Measurements from ENCODE around the gene PTAR1.
"Not testable (repeated sequence)": the region's sequence is repeated elsewhere in the genome, so short reads cannot be mapped to it uniquely, and the experiment has no call there.

PTAR1 gene

DNA sequence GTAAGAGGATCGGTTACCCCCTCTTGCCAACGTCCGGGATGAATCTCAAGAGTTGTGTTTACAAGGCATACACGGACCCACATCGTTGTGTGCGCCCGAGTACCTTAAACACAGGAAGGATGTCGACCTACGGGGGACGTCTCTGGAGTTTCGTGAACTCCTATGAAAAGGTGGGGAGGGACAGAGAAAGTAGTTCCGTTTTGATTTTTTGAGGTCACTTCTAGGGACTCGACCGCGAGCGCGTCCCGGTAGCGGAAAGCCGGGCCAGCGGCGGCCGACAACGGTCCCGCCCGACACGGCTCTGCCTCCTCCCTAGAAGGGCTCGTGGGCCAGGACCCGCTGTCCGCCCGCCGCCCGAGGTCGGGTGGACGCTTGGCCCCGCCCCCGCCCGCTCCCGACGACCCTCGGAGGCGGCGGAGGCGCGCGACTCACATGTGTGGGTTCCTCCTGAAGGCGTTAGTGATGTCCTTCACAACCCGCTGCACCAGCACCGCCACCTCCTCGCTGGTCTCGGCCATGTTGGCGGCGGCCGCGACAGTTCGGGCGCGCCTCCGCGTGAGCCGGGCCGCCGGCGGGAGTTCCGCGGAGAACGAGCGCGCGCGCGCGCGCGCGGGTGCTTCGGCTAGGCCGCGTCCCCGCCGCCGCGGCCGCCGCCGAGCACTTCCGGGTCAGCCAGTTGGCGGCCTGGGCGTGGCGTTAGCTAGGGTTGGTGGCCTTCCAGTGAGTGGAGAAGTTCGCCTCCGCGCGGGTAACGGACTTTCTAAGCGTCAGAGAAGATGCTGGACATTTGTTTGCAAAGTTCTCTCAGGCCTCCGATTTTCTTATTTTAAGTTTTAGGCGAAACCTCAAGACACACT, at the start of gene PTAR1:
TSS of gene PTAR1 (minus strand) at position 591 of the 857 bp plus-strand sequence. CDS start at position 518, 73 bp downstream.
- DNase-seq (ENCODE audit: low read depth) = peak; percentile 69

GRCh38 chr9:69809304-69809863, 49.6 kb upstream of the PTAR1 start:
- no peak for DNase-seq (ENCODE audit: low read depth)

- no peak for DNase-seq (ENCODE audit: low read depth)
Observed at GRCh38 chr9:69806627-69807026, 46.8 kb upstream of the PTAR1 start.

GRCh38 chr9:69805962-69806515, 46.2 kb upstream of the PTAR1 start:
- no peak for DNase-seq (ENCODE audit: low read depth)

GRCh38 chr9:69801989-69802388, 42.2 kb upstream of the PTAR1 start:
- no peak for DNase-seq (ENCODE audit: low read depth)

GRCh38 chr9:69800027-69800426, 40.2 kb upstream of the PTAR1 start:
- not testable (repeated sequence) for DNase-seq (ENCODE audit: low read depth)

- not testable (repeated sequence) for DNase-seq (ENCODE audit: low read depth)
Observed at GRCh38 chr9:69799521-69799920, 39.7 kb upstream of the PTAR1 start.

DNA sequence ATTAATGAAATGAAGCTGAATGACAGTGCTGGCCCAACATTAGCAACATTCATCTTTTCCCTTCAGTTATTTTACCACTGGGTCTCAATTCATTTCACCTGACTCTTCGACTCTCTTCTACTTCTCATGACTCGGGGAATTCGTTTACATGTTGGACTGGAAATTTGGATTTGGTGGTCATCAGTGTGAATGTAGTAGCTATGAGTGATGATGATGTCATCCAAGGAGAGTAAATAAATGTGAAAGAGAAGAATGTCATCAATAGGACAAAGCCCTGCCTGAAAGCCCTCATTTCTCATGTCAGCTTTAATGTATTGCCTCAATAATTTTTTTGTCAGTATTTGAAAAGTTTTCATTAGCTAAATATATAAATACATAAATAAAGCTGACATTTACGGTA, 38.9 kb upstream of the PTAR1 start:
- DNase-seq (ENCODE audit: low read depth) = no peak

DNA sequence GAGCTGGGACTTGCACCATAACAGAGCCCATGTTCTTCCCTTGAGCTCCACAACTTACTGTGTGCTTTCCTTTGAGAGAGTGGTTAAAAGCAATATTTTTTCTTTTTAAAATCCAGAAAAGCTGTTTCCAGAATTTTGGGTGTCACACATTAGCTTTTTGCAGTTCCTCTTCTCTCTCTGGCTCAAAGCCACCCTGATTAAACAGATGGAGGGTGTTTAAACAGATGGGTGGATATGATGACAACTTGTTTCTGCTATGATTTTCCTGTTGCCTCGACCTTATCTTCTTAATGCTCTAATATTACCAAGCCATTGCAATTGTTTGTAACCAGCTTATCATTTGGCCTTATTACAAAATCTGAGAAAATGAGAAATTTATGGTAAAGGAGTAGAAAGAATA, 37.9 kb upstream of the PTAR1 start:
- DNase-seq (ENCODE audit: low read depth) = no peak

GRCh38 chr9:69794356-69794755, 34.5 kb upstream of the PTAR1 start:
- no peak for DNase-seq (ENCODE audit: low read depth)

DNA sequence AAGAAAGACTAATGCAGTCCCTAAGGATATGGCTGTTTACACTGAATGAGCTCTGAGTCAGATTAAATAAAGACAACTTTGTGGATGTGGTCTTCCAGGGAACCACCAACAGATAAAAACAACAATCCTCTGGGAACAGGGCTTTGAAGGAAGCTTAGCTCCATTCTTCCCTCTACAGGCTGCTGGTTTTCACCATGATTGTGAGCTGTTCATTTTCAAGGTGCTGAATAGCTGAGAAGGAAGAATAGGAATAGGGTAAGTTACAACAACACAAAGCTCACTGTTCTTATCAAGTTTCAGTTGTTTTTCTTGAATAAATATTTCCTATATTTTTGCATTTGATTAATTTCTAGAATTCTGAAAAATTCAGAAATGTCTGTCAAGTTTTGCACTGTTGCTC, 25.9 kb upstream of the PTAR1 start:
- no peak for DNase-seq (ENCODE audit: low read depth)

GRCh38 chr9:69773258-69773657, 13.4 kb upstream of the PTAR1 start:
- no peak for DNase-seq (ENCODE audit: low read depth)

DNA sequence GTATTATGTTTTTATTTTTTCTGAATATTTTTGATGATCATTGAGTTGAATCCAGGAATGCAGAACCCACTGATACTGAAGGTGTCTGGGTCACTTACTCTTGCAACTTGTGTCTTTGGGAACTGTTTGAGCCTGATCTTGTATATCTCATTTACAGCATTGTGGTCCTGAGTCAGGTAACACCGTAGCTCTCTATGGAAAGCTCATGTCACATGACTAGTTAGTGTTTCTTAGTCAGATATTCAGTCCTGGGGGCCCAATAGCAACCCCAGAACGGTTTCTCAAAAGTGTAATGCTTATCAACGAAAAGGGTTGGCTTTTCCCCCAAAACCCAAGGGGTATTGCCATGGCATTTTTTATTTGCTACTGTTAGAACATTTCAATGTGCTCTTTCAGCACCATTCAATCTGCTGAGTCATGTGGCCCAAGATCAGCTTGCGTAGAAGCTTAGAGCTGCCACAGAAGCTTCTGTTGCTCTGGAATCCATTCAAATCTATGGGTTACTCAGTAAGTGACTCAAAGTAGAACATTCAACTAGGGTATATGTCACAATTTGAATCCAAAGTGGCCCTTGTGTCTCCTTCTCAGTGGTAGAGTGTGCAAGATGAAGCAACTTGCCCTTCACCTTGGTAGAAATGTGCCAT, 12.1 kb upstream of the PTAR1 start:
- DNase-seq (ENCODE audit: low read depth) = no peak

DNA sequence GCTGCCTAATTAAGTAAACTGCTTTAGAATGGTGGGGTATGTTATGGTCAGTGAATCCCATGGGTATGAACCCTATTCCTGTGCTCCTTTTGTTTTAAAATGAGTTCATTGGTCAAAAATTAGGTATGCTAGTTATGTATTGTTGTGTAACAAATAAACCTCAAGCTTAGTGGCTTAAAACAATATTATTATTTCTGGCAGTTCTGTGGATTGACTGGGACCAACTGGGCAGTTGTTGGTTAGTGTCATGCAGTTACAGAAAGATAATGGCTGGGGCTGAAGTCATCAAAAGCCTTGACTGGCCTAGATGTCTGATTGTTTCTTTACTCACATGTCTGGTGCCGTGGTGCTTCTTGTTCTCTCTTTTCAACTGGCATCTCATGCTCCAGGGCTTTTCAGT, 8.9 kb upstream of the PTAR1 start:
- DNase-seq (ENCODE audit: low read depth) = no peak

GRCh38 chr9:69768101-69768500, 8.3 kb upstream of the PTAR1 start:
- no peak for DNase-seq (ENCODE audit: low read depth)

- DNase-seq (ENCODE audit: low read depth) = not testable (repeated sequence)
Observed at GRCh38 chr9:69763862-69764261, 4.1 kb upstream of the PTAR1 start.

DNA sequence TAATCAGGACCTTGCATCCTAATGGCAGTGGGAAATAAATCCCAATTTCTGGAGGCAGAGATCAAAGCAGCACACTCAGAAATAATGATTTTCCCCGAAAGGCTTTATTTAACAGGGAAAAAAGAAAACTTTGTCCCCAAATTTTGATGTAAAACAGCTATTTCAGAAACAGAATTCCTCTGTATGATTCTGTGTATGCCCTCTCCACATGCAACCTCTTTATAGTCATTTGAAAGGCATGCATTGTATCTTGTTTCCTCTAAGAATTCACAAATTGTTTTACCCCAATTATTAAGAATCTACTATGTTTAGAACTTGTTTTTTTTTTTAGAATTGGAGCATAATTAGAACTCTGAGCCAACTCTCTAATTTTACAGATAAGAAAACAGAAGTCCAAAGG, 2.7 kb upstream of the PTAR1 start:
- no peak for DNase-seq (ENCODE audit: low read depth)

GRCh38 chr9:69760278-69760610, 433 bp upstream of the PTAR1 start:
- DNase-seq (ENCODE audit: low read depth) = no peak

- DNase-seq (ENCODE audit: low read depth) = no peak
Observed at GRCh38 chr9:69759021-69759420, 790 bp downstream of the PTAR1 start.

GRCh38 chr9:69757996-69758675, 1.7 kb downstream of the PTAR1 start:
- no peak for DNase-seq (ENCODE audit: low read depth)

DNA sequence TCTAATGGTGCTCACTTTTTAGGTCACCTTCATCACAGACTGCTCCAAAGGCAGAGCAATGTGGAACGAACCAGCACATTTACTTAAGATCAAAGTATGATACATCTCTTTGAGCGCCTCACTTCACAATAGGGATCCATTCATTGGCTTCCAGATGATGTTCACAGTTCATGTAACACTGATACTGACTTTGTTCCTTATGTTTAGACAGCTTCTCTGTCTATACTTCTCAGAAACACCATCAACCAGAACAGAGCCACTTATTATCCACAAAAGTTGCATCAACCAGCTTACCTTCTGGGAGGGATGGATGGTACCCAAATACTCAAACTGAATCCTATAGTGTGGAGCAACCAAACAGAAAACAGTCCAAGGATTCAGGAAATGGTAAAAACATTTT, 4.6 kb downstream of the PTAR1 start:
- DNase-seq (ENCODE audit: low read depth) = no peak

DNA sequence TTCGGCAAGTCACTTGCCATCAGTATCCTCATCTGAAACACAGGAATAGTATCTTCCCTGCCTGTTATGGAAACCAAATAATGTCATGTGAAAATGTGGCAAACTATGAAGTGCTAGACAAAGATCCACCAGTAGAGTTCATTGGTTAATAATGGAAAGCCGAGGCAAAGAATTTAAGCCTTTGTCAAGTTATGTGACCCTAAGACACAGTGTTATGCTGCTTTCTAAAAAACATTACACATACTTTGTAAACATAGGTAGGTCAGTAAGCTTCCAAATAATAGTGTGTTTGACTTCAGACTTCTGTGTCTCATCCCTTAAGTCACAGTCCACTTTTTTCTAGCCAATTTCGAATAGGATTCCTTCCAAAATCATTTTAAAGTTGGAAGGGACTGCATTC, 6.0 kb downstream of the PTAR1 start:
- no peak for DNase-seq (ENCODE audit: low read depth)
